Measurements from ENCODE around the gene TPO. TPM values are rescaled to one million over a fixed set of nuclear protein-coding genes. Genes with fewer than 3 reads are reported as not detected.

TPO gene
- polyA plus RNA-seq, 1 donor from 2014 or later, result not detected

DNA sequence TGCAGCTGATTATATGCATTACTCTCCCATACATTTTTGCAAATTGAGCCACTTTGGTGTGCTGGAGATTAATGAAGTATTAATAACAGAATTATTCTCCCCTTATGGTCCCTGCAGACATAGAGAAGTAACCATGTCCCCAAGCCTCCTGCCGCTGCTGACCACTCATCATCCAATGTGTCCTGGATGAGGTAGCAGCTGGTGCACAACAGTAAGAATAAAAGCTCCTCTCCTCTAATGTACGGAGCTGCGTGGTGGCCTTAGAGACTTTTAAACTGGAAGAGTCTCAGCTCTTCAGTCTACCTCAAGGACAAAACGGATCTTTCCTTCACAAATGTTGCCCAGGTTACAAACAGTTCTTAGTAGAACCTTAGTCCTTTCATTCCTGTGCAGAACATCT is 37.7 kb downstream of the TPO start:
- Histone ChIP-seq H3K9me2 (ENCODE audit: insufficient read depth, low read length) (no peaks in the 10 kb centered on the region), H3K9me3 (ENCODE audit: low read length) (no peaks in the 10 kb centered on the region), H3F3A (ENCODE audit: insufficient read depth, low read length, poor library complexity, severe bottlenecking) (no peaks in the 10 kb centered on the region), H3K27me3 (ENCODE audit: insufficient read depth, low read depth, low read length) (no peaks in the 10 kb centered on the region), H4K20me1 (ENCODE audit: insufficient read depth) (no peaks in the 10 kb centered on the region), H3K36me3 (ENCODE audit: insufficient read depth, low read length) (no peaks in the 10 kb centered on the region), H3K79me2 (replicated peaks; ENCODE audit: insufficient read depth, low read length) (no peaks in the 10 kb centered on the region), H3K4me2 (ENCODE audit: low read length) (no peak overlapping the region), H2AFZ (ENCODE audit: low read depth, low read length) (no peak overlapping the region), H3K9ac (ENCODE audit: low read length) (no peak overlapping the region), H3K4me3 (ENCODE audit: low read length) (no peak overlapping the region), H3K27ac (ENCODE audit: low read length) (no peak overlapping the region)
- no peak for TF ChIP-seq RAD21 (conservative IDR thresholded peaks at IDR 0.05)
- TF ChIP-seq, protein P1, sequence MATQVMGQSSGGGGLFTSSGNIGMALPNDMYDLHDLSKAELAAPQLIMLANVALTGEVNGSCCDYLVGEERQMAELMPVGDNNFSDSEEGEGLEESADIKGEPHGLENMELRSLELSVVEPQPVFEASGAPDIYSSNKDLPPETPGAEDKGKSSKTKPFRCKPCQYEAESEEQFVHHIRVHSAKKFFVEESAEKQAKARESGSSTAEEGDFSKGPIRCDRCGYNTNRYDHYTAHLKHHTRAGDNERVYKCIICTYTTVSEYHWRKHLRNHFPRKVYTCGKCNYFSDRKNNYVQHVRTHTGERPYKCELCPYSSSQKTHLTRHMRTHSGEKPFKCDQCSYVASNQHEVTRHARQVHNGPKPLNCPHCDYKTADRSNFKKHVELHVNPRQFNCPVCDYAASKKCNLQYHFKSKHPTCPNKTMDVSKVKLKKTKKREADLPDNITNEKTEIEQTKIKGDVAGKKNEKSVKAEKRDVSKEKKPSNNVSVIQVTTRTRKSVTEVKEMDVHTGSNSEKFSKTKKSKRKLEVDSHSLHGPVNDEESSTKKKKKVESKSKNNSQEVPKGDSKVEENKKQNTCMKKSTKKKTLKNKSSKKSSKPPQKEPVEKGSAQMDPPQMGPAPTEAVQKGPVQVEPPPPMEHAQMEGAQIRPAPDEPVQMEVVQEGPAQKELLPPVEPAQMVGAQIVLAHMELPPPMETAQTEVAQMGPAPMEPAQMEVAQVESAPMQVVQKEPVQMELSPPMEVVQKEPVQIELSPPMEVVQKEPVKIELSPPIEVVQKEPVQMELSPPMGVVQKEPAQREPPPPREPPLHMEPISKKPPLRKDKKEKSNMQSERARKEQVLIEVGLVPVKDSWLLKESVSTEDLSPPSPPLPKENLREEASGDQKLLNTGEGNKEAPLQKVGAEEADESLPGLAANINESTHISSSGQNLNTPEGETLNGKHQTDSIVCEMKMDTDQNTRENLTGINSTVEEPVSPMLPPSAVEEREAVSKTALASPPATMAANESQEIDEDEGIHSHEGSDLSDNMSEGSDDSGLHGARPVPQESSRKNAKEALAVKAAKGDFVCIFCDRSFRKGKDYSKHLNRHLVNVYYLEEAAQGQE (IDR thresholded peaks at IDR 0.05; ENCODE audit: borderline replicate concordance), result no peak
- TF ChIP-seq TAF1 (IDR thresholded peaks at IDR 0.05; ENCODE audit: low read depth), result no peak
- TF ChIP-seq EP300 (conservative IDR thresholded peaks at IDR 0.05; ENCODE audit: poor library complexity, severe bottlenecking), result no peak
- no peak for TF ChIP-seq POLR2AphosphoS5 (IDR thresholded peaks at IDR 0.05)
- TF ChIP-seq MXI1 (conservative IDR thresholded peaks at IDR 0.05; ENCODE audit: poor library complexity, severe bottlenecking), result no peak
- TF ChIP-seq SMC3 (conservative IDR thresholded peaks at IDR 0.05; ENCODE audit: poor library complexity), result no peak
- TF ChIP-seq, protein P2, sequence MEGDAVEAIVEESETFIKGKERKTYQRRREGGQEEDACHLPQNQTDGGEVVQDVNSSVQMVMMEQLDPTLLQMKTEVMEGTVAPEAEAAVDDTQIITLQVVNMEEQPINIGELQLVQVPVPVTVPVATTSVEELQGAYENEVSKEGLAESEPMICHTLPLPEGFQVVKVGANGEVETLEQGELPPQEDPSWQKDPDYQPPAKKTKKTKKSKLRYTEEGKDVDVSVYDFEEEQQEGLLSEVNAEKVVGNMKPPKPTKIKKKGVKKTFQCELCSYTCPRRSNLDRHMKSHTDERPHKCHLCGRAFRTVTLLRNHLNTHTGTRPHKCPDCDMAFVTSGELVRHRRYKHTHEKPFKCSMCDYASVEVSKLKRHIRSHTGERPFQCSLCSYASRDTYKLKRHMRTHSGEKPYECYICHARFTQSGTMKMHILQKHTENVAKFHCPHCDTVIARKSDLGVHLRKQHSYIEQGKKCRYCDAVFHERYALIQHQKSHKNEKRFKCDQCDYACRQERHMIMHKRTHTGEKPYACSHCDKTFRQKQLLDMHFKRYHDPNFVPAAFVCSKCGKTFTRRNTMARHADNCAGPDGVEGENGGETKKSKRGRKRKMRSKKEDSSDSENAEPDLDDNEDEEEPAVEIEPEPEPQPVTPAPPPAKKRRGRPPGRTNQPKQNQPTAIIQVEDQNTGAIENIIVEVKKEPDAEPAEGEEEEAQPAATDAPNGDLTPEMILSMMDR (IDR thresholded peaks at IDR 0.05; ENCODE audit: poor library complexity, severe bottlenecking), result no peak
- no peak for TF ChIP-seq EZH2 (IDR thresholded peaks at IDR 0.05; ENCODE audit: borderline replicate concordance, insufficient read depth, low read length, poor library complexity, severe bottlenecking)

DNA sequence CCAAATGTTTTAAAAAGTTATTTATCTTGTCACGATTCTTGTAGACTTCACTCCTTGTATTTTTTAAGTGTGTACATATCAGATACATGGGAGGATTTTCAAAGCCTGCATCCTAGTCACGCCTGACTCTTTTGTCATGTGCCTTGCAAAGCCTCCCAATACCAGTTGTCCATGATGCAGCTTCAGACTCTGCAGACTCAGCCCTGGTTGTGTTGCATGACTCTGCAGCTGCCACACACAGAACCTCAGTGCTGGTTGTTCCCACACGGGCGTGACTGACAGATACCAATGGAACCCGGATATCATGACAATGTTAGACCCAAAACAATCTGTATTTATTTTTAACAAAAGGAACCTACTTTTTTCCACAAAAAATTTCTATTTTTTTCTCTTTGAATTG is 38.2 kb downstream of the TPO start:
- no peaks in the 10 kb centered on the region for H3K27me3 ChIP-seq (ENCODE audit: insufficient read depth, low read depth, low read length)
- no peak for TF ChIP-seq EZH2 (IDR thresholded peaks at IDR 0.05; ENCODE audit: borderline replicate concordance, insufficient read depth, low read length, poor library complexity, severe bottlenecking)
- TF ChIP-seq, protein P2 (IDR thresholded peaks at IDR 0.05; ENCODE audit: poor library complexity, severe bottlenecking), result no peak
- no peaks in the 10 kb centered on the region for H3K9me3 ChIP-seq (ENCODE audit: low read length)
- H3K27ac ChIP-seq (ENCODE audit: low read length), result no peak overlapping the region
- H4K20me1 ChIP-seq (ENCODE audit: insufficient read depth), result no peaks in the 10 kb centered on the region
- no peaks in the 10 kb centered on the region for H3F3A ChIP-seq (ENCODE audit: insufficient read depth, low read length, poor library complexity, severe bottlenecking)
- H3K9ac ChIP-seq (ENCODE audit: low read length), result no peak overlapping the region
- no peak overlapping the region for H3K4me3 ChIP-seq (ENCODE audit: low read length)
- no peaks in the 10 kb centered on the region for H3K9me2 ChIP-seq (ENCODE audit: insufficient read depth, low read length)
- no peak overlapping the region for H3K4me2 ChIP-seq (ENCODE audit: low read length)
- no peaks in the 10 kb centered on the region for H3K79me2 ChIP-seq (replicated peaks; ENCODE audit: insufficient read depth, low read length)
- H3K36me3 ChIP-seq (ENCODE audit: insufficient read depth, low read length), result no peaks in the 10 kb centered on the region
- H2AFZ ChIP-seq (ENCODE audit: low read depth, low read length), result no peak overlapping the region
